UCSD-AML1 (cell line): ENCODE data around the gene CHMP4B.

ENCODE experiments used
- DNase-seq: peaks from one replicate; lab custom pipeline; 2025; ENCODE audit not compliant: unreplicated experiment; lab: John Stamatoyannopoulos, UW

The CHMP4B gene

GRCh38 chr20:33859751-33860150 is 48.6 kb downstream of the CHMP4B start:
- no peak for DNase-seq

GRCh38 chr20:33861458-33861857 is 50.3 kb downstream of the CHMP4B start:
- no peak for DNase-seq

GRCh38 chr20:33862709-33863403 is 51.7 kb downstream of the CHMP4B start:
- peak; percentile 51 for DNase-seq

- DNase-seq = no peak
These were observed 52.5 kb downstream of the CHMP4B start for GRCh38 chr20:33863440-33864323.

GRCh38 chr20:33864324-33864963 is 53.3 kb downstream of the CHMP4B start:
- DNase-seq = no peak

GRCh38 chr20:33865761-33866370 is 54.7 kb downstream of the CHMP4B start:
- DNase-seq = no peak

- DNase-seq = no peak
These were observed 55.4 kb downstream of the CHMP4B start for GRCh38 chr20:33866398-33867100.

GRCh38 chr20:33868042-33868441 is 56.9 kb downstream of the CHMP4B start:
- DNase-seq = no peak

GRCh38 chr20:33868595-33868994 is 57.4 kb downstream of the CHMP4B start:
- DNase-seq = no peak

GRCh38 chr20:33869283-33869682 is 58.1 kb downstream of the CHMP4B start:
- no peak for DNase-seq

GRCh38 chr20:33871362-33871761 is 60.2 kb downstream of the CHMP4B start:
- no peak for DNase-seq

GRCh38 chr20:33874129-33874528 is 63.0 kb downstream of the CHMP4B start:
- DNase-seq = no peak

GRCh38 chr20:33875055-33875454 is 63.9 kb downstream of the CHMP4B start:
- no peak for DNase-seq

- no peak for DNase-seq
These were observed 64.4 kb downstream of the CHMP4B start for GRCh38 chr20:33875534-33876026.

GRCh38 chr20:33878583-33878982 is 67.4 kb downstream of the CHMP4B start:
- no peak for DNase-seq

GRCh38 chr20:33880396-33880795 is 69.2 kb downstream of the CHMP4B start:
- no peak for DNase-seq

GRCh38 chr20:33881989-33882388 is 70.8 kb downstream of the CHMP4B start:
- DNase-seq = no peak

- DNase-seq = no peak
These were observed 71.3 kb downstream of the CHMP4B start for GRCh38 chr20:33882481-33882880.

- DNase-seq = no peak
These were observed 72.0 kb downstream of the CHMP4B start for GRCh38 chr20:33883164-33883563.

GRCh38 chr20:33884633-33885032 is 73.5 kb downstream of the CHMP4B start:
- no peak for DNase-seq

- no peak for DNase-seq
These were observed 78.2 kb downstream of the CHMP4B start for GRCh38 chr20:33889312-33889711.
